GM12892 (cell line): Measurements from ENCODE around the gene FSTL5.

Source experiments
- POLR2A ChIP-seq: IDR thresholded peaks from 2 replicates; pipeline ENCODE4 v1.6.1; 2011; ENCODE audit warnings: low read depth, low read length, control low read depth
- POLR2AphosphoS5 ChIP-seq: IDR thresholded peaks from 2 replicates; pipeline ENCODE4 v1.6.1; 2011; ENCODE audit warnings: low read depth, low read length, control low read depth
- TAF1 ChIP-seq: IDR thresholded peaks from 2 replicates; pipeline ENCODE4 v1.6.1; 2011; ENCODE audit warnings: low read depth, mild to moderate bottlenecking, control low read depth, low read length, borderline replicate concordance

GRCh38 chr4:161647757-161648156 lies 516.0 kb downstream of the FSTL5 start:
- TF ChIP-seq POLR2AphosphoS5 (no peak), POLR2A (no peak), TAF1 (no peak)
